Osteoblast (primary cell): Measurements from ENCODE around the gene IFNL1. TPM values are rescaled to one million over a fixed set of nuclear protein-coding genes. Genes with fewer than 3 reads are reported as not detected.
"Not testable (repeated sequence)": the region's sequence is repeated elsewhere in the genome, so short reads cannot be mapped to it uniquely, and the experiment has no call there.

Source experiments
- DNase-seq: peaks from one replicate; pipeline ENCODE4 v3.0.0; 2011; ENCODE audit warnings: low spot score, mixed read lengths; ENCODE audit not compliant: insufficient read length; ENCODE audit errors: missing footprints
- H2AFZ ChIP-seq: 2 replicates; pipeline ENCODE4 v1.6.0; 2011; ENCODE audit warnings: mild to moderate bottlenecking, low read length
- H3K27ac ChIP-seq: 2 replicates; pipeline ENCODE4 v1.5.1; 2011; ENCODE audit warnings: mild to moderate bottlenecking, low read depth, low read length, moderate library complexity
- H3K27me3 ChIP-seq: 2 replicates; pipeline ENCODE4 v1.6.0; 2012; ENCODE audit warnings: mild to moderate bottlenecking, control low read depth, inconsistent platforms, low read length, moderate library complexity; ENCODE audit not compliant: insufficient read depth
- H3K36me3 ChIP-seq: 2 replicates; pipeline ENCODE4 v1.5.1; 2011; ENCODE audit warnings: mild to moderate bottlenecking, low read length, control low read depth, moderate library complexity; ENCODE audit not compliant: insufficient read depth
- H3K4me1 ChIP-seq: 2 replicates; pipeline ENCODE4 v1.5.1; 2011; ENCODE audit warnings: mild to moderate bottlenecking, low read length, control low read depth, moderate library complexity; ENCODE audit not compliant: insufficient read depth
- H3K4me2 ChIP-seq: 2 replicates; pipeline ENCODE4 v1.6.0; 2011; ENCODE audit warnings: mild to moderate bottlenecking, low read length; ENCODE audit not compliant: insufficient read depth
- H3K4me3 ChIP-seq: fragments of 200-600 bp; sonication (generic); 3 replicates; pipeline ENCODE4 v1.5.1; 2012; ENCODE audit warnings: mild to moderate bottlenecking, low read length, inconsistent platforms; ENCODE audit not compliant: insufficient read depth
- H3K79me2 ChIP-seq: 2 replicates; pipeline ENCODE4 v1.6.0; 2012; ENCODE audit warnings: mild to moderate bottlenecking, low read length, control low read depth, inconsistent platforms; ENCODE audit not compliant: insufficient read depth
- H3K9me3 ChIP-seq: 2 replicates; pipeline ENCODE4 v1.5.1; 2011; ENCODE audit warnings: low read depth, low read length, control low read depth
- H4K20me1 ChIP-seq: 2 replicates; pipeline ENCODE4 v1.6.0; 2012; ENCODE audit warnings: mild to moderate bottlenecking, low read length, control low read depth; ENCODE audit not compliant: insufficient read depth
- total RNA-seq: library from RNA; depleted of rRNA; stranded (reverse); fragments of >200 nt; gene quantifications from 2 replicates; pipeline ENCODE4 v1.2.3, GENCODE V29; 2012
- TF ChIP-seq, protein P1 (sequence below): IDR thresholded peaks from 2 replicates; pipeline ENCODE4 v1.5.1; 2011; ENCODE audit warnings: mild to moderate bottlenecking, low read depth, low read length, moderate library complexity; ENCODE audit errors: extremely low read depth

The IFNL1 gene
- total RNA-seq, 1 donor = not detected

DNA sequence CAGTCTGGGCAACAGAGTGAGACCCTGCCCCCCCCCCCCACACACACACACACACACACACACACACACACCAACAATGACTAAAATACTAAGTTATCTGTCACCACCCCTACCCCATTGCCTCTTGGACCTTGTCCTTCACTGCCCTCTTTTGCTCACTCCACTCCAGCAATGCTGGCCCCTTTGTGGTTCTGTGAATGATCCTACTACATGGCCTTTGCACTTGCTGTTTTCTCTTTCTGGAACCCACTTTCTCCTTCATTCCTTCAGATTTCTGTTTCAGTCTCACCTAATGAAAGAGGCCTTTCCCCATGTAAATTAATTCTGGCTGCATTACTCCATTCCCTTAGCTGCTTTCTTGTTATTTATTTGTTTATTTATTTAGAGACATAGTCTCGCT is 43.5 kb downstream of the IFNL1 start:
- H3K4me1 ChIP-seq = peaks cover 13% of the 10 kb centered on the region
- H3K27me3 ChIP-seq = no peaks in the 10 kb centered on the region
- DNase-seq = peak; percentile 43
- TF ChIP-seq, protein P1, sequence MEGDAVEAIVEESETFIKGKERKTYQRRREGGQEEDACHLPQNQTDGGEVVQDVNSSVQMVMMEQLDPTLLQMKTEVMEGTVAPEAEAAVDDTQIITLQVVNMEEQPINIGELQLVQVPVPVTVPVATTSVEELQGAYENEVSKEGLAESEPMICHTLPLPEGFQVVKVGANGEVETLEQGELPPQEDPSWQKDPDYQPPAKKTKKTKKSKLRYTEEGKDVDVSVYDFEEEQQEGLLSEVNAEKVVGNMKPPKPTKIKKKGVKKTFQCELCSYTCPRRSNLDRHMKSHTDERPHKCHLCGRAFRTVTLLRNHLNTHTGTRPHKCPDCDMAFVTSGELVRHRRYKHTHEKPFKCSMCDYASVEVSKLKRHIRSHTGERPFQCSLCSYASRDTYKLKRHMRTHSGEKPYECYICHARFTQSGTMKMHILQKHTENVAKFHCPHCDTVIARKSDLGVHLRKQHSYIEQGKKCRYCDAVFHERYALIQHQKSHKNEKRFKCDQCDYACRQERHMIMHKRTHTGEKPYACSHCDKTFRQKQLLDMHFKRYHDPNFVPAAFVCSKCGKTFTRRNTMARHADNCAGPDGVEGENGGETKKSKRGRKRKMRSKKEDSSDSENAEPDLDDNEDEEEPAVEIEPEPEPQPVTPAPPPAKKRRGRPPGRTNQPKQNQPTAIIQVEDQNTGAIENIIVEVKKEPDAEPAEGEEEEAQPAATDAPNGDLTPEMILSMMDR = no peak
- H2AFZ ChIP-seq = no peak overlapping the region
- H4K20me1 ChIP-seq = peaks cover under 1% of the 10 kb centered on the region
- H3K4me3 ChIP-seq = no peak overlapping the region
- H3K36me3 ChIP-seq = no peaks in the 10 kb centered on the region
- H3K79me2 ChIP-seq = peaks cover 28% of the 10 kb centered on the region
- H3K27ac ChIP-seq = no peak overlapping the region
- H3K9me3 ChIP-seq = no peaks in the 10 kb centered on the region
- no peak overlapping the region for H3K4me2 ChIP-seq

DNA sequence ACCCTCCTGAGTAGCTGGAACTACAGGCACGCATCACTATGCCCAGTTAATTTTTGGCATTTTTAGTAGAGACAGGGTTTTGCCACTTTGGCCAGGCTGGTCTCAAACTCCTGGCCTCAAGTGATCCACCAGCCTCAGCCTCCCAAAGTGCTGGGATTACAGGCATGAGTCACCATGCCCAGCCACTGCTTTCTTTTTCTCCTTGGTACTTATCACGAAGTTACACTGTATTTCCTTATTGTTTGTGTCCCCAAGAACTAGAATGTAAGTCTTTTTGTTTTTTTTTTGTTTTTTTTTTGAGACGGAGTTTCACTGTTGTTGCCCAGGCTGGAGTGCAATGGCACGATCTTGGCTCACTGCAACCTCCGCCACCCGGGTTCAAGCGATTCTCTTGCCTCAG is 43.9 kb downstream of the IFNL1 start:
- not testable (repeated sequence) for H3K4me2 ChIP-seq, H3K9me3 ChIP-seq, H3K27ac ChIP-seq, H3K4me3 ChIP-seq, H2AFZ ChIP-seq, H4K20me1 ChIP-seq, H3K36me3 ChIP-seq, DNase-seq, H3K27me3 ChIP-seq
- peaks cover 32% of the 10 kb centered on the region for H3K79me2 ChIP-seq
- H3K4me1 ChIP-seq = peaks cover 13% of the 10 kb centered on the region

DNA sequence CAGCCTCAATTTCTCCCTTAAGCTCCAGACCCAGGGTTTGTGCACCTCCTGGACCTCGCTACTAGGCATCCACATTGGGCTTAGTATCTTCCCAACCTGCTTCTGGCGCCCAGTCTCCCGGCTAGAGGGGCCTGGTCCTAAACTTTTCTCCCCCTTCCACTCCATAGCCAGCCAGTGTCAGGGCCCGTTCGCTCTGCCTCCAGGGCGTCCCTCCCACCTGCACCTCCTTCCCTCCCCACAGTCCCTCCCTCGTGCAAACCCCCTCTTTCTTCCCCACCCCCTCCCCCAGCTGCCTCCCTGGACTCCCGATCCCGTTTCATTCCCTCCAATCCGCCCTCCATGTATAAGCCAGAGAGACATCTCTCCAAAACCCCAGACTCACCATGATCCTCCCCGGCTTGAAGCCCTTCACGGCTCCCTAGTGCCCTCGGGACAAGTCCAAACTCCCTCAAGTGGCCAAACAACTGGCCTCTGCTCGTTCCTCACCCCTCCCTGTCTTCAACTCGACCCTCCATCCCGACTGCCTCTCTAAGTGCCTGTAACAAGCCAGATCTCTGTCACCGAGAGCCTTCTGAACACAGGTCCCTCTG is 45.0 kb downstream of the IFNL1 start:
- H3K9me3 ChIP-seq = no peaks in the 10 kb centered on the region
- TF ChIP-seq, protein P1 = no peak
- H4K20me1 ChIP-seq = peaks cover 12% of the 10 kb centered on the region
- DNase-seq = peak; percentile 94
- peak overlapping the region; percentile 87 for H3K4me3 ChIP-seq
- peak overlapping the region; percentile 96 for H2AFZ ChIP-seq
- peak overlapping the region; percentile 96 for H3K4me2 ChIP-seq
- H3K79me2 ChIP-seq = peaks cover 43% of the 10 kb centered on the region
- H3K36me3 ChIP-seq = no peaks in the 10 kb centered on the region
- peaks cover 13% of the 10 kb centered on the region for H3K4me1 ChIP-seq
- peak overlapping the region; percentile 74 for H3K27ac ChIP-seq
- no peaks in the 10 kb centered on the region for H3K27me3 ChIP-seq

DNA sequence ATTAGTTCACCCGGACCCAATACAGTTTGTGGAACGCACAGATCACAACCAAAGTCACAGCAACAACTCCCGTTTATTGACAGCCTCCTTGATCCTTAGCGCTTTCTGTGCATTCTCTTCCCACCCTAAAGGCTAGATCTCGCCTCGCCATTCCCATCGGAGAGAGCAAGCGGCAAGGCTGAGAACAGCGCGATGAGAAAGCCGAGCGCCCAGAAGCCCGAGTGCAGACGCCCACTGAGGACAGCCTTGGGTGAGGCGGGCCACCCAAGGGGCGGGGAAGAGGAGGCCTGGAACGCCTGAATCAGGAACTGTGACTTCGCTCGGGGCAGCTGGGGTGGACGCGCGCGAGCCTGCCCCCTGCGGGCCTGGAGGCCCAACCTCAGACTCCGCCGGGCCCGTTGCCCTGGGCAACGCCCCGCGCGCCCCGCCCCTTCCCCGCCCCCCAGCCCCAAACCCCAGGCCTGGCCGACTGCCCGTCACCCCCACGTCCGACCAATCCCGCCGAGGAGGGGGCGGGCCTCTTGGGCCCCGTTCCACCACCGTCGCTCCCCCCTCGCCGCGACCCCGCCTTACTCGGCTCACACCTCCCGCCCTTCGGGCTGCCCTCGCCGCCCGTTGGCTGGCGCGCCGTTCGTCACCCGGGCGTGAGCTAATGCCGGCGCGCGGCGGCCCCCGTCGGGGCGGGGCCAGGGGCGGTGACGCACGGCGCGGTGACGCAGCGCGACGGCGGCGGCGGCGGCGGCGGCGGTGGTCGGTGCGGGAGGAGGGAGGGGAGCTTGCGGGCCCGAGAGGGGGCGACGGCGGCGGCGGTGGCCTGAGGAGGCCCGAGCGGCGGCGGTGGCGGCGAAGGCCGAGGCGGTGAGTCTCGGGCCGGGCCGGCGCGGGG is 45.8 kb downstream of the IFNL1 start, which contains the start of gene SAMD4B:
Gene SAMD4B, plus strand, starts transcription at position 703 of the 886 bp plus-strand sequence. CDS start 14,473 bp downstream, outside the sequence.
- H3K4me2 ChIP-seq = peak within 1 kb of the TSS; percentile 96
- H4K20me1 ChIP-seq = peaks cover 17% of the 10 kb centered on the region
- peak; percentile 100 for DNase-seq
- peaks cover 17% of the 10 kb centered on the region for H3K4me1 ChIP-seq
- no peaks in the 10 kb centered on the region for H3K36me3 ChIP-seq
- no peaks in the 10 kb centered on the region for H3K27me3 ChIP-seq
- H3K4me3 ChIP-seq = peak within 1 kb of the TSS; percentile 87
- no peaks in the 10 kb centered on the region for H3K9me3 ChIP-seq
- TF ChIP-seq, protein P1 = peak; percentile 53
- peaks cover 50% of the 10 kb centered on the region for H3K79me2 ChIP-seq
- H2AFZ ChIP-seq = peak within 1 kb of the TSS; percentile 96
- peak within 1 kb of the TSS; percentile 74 for H3K27ac ChIP-seq
